ENCODE measurements around the gene FNBP1. TPM values are rescaled to one million over a fixed set of nuclear protein-coding genes. Genes with fewer than 3 reads are reported as not detected.

FNBP1 gene
- total RNA-seq, 1 experiment from 2014 or later = 43.6 TPM

- Mint-ChIP-seq H3K9me3 (no peaks in the 10 kb centered on the region), H3K27ac (no peak overlapping the region), H3K4me1 (no peaks in the 10 kb centered on the region), H3K4me3 (no peak overlapping the region), H3K27me3 (ENCODE audit: low read depth) (no peaks in the 10 kb centered on the region), H3K36me3 (peaks cover 24% of the 10 kb centered on the region)
- no peak for TF ChIP-seq TCF7 (CRISPR knock-in tag; IDR thresholded peaks at IDR 0.05; ENCODE audit: low read depth)
- TF ChIP-seq, protein P1, sequence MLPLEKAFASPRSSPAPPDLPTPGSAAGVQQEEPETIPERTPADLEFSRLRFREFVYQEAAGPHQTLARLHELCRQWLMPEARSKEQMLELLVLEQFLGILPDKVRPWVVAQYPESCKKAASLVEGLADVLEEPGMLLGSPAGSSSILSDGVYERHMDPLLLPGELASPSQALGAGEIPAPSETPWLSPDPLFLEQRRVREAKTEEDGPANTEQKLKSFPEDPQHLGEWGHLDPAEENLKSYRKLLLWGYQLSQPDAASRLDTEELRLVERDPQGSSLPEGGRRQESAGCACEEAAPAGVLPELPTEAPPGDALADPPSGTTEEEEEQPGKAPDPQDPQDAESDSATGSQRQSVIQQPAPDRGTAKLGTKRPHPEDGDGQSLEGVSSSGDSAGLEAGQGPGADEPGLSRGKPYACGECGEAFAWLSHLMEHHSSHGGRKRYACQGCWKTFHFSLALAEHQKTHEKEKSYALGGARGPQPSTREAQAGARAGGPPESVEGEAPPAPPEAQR (CRISPR knock-in tag; IDR thresholded peaks at IDR 0.05) = no peak
- TF ChIP-seq, protein P2, sequence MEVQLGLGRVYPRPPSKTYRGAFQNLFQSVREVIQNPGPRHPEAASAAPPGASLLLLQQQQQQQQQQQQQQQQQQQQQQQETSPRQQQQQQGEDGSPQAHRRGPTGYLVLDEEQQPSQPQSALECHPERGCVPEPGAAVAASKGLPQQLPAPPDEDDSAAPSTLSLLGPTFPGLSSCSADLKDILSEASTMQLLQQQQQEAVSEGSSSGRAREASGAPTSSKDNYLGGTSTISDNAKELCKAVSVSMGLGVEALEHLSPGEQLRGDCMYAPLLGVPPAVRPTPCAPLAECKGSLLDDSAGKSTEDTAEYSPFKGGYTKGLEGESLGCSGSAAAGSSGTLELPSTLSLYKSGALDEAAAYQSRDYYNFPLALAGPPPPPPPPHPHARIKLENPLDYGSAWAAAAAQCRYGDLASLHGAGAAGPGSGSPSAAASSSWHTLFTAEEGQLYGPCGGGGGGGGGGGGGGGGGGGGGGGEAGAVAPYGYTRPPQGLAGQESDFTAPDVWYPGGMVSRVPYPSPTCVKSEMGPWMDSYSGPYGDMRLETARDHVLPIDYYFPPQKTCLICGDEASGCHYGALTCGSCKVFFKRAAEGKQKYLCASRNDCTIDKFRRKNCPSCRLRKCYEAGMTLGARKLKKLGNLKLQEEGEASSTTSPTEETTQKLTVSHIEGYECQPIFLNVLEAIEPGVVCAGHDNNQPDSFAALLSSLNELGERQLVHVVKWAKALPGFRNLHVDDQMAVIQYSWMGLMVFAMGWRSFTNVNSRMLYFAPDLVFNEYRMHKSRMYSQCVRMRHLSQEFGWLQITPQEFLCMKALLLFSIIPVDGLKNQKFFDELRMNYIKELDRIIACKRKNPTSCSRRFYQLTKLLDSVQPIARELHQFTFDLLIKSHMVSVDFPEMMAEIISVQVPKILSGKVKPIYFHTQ (CRISPR knock-in tag; IDR thresholded peaks at IDR 0.05) = no peak
- TF ChIP-seq, protein P3, sequence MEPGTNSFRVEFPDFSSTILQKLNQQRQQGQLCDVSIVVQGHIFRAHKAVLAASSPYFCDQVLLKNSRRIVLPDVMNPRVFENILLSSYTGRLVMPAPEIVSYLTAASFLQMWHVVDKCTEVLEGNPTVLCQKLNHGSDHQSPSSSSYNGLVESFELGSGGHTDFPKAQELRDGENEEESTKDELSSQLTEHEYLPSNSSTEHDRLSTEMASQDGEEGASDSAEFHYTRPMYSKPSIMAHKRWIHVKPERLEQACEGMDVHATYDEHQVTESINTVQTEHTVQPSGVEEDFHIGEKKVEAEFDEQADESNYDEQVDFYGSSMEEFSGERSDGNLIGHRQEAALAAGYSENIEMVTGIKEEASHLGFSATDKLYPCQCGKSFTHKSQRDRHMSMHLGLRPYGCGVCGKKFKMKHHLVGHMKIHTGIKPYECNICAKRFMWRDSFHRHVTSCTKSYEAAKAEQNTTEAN (CRISPR knock-in tag; IDR thresholded peaks at IDR 0.05) = no peak
- TF ChIP-seq ZNF416 (CRISPR knock-in tag; IDR thresholded peaks at IDR 0.05) = no peak
- no peak for TF ChIP-seq NR3C1 (CRISPR knock-in tag; conservative IDR thresholded peaks at IDR 0.05; ENCODE audit: low read depth)
- no peak for TF ChIP-seq ZNF532 (CRISPR knock-in tag; IDR thresholded peaks at IDR 0.05; ENCODE audit: borderline replicate concordance)
- no peak for TF ChIP-seq GTF2I (CRISPR knock-in tag; conservative IDR thresholded peaks at IDR 0.05)
- no peak for TF ChIP-seq PRRX2 (CRISPR knock-in tag; IDR thresholded peaks at IDR 0.05)
- TF ChIP-seq, protein P4, sequence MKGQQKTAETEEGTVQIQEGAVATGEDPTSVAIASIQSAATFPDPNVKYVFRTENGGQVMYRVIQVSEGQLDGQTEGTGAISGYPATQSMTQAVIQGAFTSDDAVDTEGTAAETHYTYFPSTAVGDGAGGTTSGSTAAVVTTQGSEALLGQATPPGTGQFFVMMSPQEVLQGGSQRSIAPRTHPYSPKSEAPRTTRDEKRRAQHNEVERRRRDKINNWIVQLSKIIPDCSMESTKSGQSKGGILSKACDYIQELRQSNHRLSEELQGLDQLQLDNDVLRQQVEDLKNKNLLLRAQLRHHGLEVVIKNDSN (CRISPR knock-in tag; IDR thresholded peaks at IDR 0.05) = no peak
- no peak for TF ChIP-seq USF2 (CRISPR knock-in tag; IDR thresholded peaks at IDR 0.05)
- POLR2A ChIA-PET = no interaction called here
- CTCF ChIA-PET = no interaction called here
- DNase-seq (ENCODE audit: low spot score) (no peak), ATAC-seq (no peak)
Measured at GRCh38 chr9:129850821-129851550, 192.0 kb downstream of the FNBP1 start.

DNA sequence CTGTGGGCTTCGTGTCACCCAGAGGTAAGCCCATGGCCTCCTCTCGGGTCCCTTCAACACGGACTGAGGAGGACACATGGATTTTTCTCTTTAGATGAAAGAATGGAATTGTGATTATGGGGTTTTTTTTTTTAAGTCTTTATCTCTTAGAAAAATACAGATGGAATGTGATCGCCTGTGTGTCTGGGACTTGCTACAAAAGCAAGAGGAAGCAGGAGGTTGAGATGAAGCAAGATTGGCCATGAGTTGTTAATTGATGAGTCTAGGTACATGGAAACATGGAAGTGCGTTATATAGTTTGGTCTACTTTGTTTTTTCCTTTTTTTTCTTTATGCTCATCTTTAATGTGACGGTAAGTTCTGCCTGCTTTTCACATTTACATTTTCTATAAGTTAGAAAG, 193.1 kb downstream of the FNBP1 start:
- H3K27ac Mint-ChIP-seq = no peak overlapping the region
- DNase-seq (ENCODE audit: low spot score) = no peak
- H3K9me3 Mint-ChIP-seq = no peaks in the 10 kb centered on the region
- H3K4me3 Mint-ChIP-seq = no peak overlapping the region
- peaks cover 19% of the 10 kb centered on the region for H3K36me3 Mint-ChIP-seq
- H3K27me3 Mint-ChIP-seq (ENCODE audit: low read depth) = no peaks in the 10 kb centered on the region
- no peak for ATAC-seq
- no peaks in the 10 kb centered on the region for H3K4me1 Mint-ChIP-seq
- CTCF ChIA-PET = no interaction called here
- POLR2A ChIA-PET = no interaction called here
- TF ChIP-seq GRHL2 (CRISPR knock-in tag; IDR thresholded peaks at IDR 0.05; ENCODE audit: insufficient replicate concordance, severe bottlenecking) (no peak), FOXK1 (CRISPR knock-in tag; IDR thresholded peaks at IDR 0.05) (no peak), TEAD1 (CRISPR knock-in tag; IDR thresholded peaks at IDR 0.05) (no peak), KAT7 (CRISPR knock-in tag; IDR thresholded peaks at IDR 0.05; ENCODE audit: borderline replicate concordance) (no peak), NR1H2 (CRISPR knock-in tag; IDR thresholded peaks at IDR 0.05) (no peak), NFATC4 (CRISPR knock-in tag; IDR thresholded peaks at IDR 0.05) (no peak), TEAD4 (CRISPR knock-in tag; IDR thresholded peaks at IDR 0.05) (no peak), ZNF317 (CRISPR knock-in tag; IDR thresholded peaks at IDR 0.05; ENCODE audit: borderline replicate concordance, low read depth) (no peak)
- TF ChIP-seq, protein P5, sequence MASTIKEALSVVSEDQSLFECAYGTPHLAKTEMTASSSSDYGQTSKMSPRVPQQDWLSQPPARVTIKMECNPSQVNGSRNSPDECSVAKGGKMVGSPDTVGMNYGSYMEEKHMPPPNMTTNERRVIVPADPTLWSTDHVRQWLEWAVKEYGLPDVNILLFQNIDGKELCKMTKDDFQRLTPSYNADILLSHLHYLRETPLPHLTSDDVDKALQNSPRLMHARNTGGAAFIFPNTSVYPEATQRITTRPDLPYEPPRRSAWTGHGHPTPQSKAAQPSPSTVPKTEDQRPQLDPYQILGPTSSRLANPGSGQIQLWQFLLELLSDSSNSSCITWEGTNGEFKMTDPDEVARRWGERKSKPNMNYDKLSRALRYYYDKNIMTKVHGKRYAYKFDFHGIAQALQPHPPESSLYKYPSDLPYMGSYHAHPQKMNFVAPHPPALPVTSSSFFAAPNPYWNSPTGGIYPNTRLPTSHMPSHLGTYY (CRISPR knock-in tag; IDR thresholded peaks at IDR 0.05) = no peak
